ENCODE data around the gene DNTT. TPM values are rescaled to one million over a fixed set of nuclear protein-coding genes. Genes with fewer than 3 reads are reported as not detected.

Gene DNTT
- total and polyA plus RNA-seq, 9 of the 15 experiments (the other 6 are each of a cell fraction or from before 2014, with no cell fraction given): not detected

DNA sequence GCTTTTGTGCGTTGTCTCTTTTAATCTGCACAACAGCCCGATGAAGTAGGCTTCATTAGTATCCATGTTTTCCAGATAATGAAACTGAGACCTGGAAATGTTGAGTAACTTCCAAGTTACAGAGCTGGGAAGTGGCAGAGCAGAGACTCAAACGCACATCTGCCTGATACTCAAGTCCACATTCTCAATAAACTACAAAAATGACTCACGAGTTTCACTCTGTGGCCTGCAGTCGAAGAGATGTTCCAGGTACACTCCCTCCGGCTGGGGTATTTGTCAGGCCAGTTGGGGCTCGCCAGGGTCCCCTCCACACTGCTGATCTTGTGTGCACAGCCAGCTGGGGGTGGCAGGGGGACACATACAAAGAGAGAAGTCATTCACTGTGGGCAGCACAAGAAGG is 72.2 kb downstream of the DNTT start (continued):
- TF ChIP-seq, protein P1, sequence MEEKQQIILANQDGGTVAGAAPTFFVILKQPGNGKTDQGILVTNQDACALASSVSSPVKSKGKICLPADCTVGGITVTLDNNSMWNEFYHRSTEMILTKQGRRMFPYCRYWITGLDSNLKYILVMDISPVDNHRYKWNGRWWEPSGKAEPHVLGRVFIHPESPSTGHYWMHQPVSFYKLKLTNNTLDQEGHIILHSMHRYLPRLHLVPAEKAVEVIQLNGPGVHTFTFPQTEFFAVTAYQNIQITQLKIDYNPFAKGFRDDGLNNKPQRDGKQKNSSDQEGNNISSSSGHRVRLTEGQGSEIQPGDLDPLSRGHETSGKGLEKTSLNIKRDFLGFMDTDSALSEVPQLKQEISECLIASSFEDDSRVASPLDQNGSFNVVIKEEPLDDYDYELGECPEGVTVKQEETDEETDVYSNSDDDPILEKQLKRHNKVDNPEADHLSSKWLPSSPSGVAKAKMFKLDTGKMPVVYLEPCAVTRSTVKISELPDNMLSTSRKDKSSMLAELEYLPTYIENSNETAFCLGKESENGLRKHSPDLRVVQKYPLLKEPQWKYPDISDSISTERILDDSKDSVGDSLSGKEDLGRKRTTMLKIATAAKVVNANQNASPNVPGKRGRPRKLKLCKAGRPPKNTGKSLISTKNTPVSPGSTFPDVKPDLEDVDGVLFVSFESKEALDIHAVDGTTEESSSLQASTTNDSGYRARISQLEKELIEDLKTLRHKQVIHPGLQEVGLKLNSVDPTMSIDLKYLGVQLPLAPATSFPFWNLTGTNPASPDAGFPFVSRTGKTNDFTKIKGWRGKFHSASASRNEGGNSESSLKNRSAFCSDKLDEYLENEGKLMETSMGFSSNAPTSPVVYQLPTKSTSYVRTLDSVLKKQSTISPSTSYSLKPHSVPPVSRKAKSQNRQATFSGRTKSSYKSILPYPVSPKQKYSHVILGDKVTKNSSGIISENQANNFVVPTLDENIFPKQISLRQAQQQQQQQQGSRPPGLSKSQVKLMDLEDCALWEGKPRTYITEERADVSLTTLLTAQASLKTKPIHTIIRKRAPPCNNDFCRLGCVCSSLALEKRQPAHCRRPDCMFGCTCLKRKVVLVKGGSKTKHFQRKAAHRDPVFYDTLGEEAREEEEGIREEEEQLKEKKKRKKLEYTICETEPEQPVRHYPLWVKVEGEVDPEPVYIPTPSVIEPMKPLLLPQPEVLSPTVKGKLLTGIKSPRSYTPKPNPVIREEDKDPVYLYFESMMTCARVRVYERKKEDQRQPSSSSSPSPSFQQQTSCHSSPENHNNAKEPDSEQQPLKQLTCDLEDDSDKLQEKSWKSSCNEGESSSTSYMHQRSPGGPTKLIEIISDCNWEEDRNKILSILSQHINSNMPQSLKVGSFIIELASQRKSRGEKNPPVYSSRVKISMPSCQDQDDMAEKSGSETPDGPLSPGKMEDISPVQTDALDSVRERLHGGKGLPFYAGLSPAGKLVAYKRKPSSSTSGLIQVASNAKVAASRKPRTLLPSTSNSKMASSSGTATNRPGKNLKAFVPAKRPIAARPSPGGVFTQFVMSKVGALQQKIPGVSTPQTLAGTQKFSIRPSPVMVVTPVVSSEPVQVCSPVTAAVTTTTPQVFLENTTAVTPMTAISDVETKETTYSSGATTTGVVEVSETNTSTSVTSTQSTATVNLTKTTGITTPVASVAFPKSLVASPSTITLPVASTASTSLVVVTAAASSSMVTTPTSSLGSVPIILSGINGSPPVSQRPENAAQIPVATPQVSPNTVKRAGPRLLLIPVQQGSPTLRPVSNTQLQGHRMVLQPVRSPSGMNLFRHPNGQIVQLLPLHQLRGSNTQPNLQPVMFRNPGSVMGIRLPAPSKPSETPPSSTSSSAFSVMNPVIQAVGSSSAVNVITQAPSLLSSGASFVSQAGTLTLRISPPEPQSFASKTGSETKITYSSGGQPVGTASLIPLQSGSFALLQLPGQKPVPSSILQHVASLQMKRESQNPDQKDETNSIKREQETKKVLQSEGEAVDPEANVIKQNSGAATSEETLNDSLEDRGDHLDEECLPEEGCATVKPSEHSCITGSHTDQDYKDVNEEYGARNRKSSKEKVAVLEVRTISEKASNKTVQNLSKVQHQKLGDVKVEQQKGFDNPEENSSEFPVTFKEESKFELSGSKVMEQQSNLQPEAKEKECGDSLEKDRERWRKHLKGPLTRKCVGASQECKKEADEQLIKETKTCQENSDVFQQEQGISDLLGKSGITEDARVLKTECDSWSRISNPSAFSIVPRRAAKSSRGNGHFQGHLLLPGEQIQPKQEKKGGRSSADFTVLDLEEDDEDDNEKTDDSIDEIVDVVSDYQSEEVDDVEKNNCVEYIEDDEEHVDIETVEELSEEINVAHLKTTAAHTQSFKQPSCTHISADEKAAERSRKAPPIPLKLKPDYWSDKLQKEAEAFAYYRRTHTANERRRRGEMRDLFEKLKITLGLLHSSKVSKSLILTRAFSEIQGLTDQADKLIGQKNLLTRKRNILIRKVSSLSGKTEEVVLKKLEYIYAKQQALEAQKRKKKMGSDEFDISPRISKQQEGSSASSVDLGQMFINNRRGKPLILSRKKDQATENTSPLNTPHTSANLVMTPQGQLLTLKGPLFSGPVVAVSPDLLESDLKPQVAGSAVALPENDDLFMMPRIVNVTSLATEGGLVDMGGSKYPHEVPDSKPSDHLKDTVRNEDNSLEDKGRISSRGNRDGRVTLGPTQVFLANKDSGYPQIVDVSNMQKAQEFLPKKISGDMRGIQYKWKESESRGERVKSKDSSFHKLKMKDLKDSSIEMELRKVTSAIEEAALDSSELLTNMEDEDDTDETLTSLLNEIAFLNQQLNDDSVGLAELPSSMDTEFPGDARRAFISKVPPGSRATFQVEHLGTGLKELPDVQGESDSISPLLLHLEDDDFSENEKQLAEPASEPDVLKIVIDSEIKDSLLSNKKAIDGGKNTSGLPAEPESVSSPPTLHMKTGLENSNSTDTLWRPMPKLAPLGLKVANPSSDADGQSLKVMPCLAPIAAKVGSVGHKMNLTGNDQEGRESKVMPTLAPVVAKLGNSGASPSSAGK (IDR thresholded peaks at IDR 0.05): no peak
- no peak for TF ChIP-seq CC2D1A (IDR thresholded peaks at IDR 0.05)
- no peak for TF ChIP-seq NCOA2 (IDR thresholded peaks at IDR 0.05; ENCODE audit: partially characterized antibody in 2 of 2)
- no peak for TF ChIP-seq ZKSCAN1 (IDR thresholded peaks at IDR 0.05; ENCODE audit: low read depth, low read length)
- TF ChIP-seq ZNF121 (CRISPR knock-in tag; conservative IDR thresholded peaks at IDR 0.05): no peak
- no peak for TF ChIP-seq POLR2H (tag; IDR thresholded peaks at IDR 0.05; ENCODE audit: low read depth)
- TF ChIP-seq, protein P2, sequence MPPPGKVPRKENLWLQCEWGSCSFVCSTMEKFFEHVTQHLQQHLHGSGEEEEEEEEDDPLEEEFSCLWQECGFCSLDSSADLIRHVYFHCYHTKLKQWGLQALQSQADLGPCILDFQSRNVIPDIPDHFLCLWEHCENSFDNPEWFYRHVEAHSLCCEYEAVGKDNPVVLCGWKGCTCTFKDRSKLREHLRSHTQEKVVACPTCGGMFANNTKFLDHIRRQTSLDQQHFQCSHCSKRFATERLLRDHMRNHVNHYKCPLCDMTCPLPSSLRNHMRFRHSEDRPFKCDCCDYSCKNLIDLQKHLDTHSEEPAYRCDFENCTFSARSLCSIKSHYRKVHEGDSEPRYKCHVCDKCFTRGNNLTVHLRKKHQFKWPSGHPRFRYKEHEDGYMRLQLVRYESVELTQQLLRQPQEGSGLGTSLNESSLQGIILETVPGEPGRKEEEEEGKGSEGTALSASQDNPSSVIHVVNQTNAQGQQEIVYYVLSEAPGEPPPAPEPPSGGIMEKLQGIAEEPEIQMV (tag; conservative IDR thresholded peaks at IDR 0.05; ENCODE audit: low read depth): no peak

All from K562 (cell line).